ENCODE results near the gene FAM83G.

GRCh38 chr17:18986541-18987229 is 17.9 kb downstream of the FAM83G start:
- TF ChIP-seq POLR2A (IDR thresholded peaks at IDR 0.05), result no peak
- TF ChIP-seq CTCF (IDR thresholded peaks at IDR 0.05), result no peak
